ENCODE data around the gene PLEKHA1. TPM values are rescaled to one million over a fixed set of nuclear protein-coding genes. Genes with fewer than 3 reads are reported as not detected.
A peak's percentile ranks its signal among the peaks of the same experiment; 100 is the strongest.

The PLEKHA1 gene
- total RNA-seq, 2 experiments from 2014 or later, result 26.6 to 29.2 TPM

DNA sequence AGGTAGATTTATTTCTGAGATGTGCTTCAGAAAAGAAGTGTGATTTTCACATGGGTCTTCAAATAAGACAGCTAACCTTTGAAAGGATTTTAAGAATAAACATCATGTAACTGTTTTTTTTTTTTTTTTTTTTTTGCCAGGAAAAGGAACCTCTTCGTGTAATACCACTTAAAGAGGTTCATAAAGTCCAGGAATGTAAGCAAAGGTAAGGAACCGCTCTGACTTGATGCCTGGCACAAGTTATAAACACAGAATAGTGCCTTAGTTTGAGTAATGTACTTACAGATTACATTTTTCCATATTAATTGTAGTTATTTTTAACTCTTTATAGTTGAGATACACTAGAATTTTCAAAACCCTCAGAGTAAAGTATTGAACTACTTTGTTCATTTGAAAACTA, 49.6 kb downstream of the PLEKHA1 start:
- DNase-seq, result no peak
- no peak overlapping the region for H3K4me3 Mint-ChIP-seq
- H3K9me3 Mint-ChIP-seq, result no peaks in the 10 kb centered on the region
- peaks cover 38% of the 10 kb centered on the region for H3K4me1 Mint-ChIP-seq
- peaks cover 22% of the 10 kb centered on the region for H3K36me3 Mint-ChIP-seq
- ATAC-seq (ENCODE audit: low read depth), result no peak
- POLR2A ChIA-PET, result interaction anchor here (0.7 to 1.1 kb wide), 3 partner anchors 18 to 50 kb away, joined by 3 to 7 read pairs (median 4); partner anchors contain the start of gene PLEKHA1
- H3K27ac Mint-ChIP-seq, result no peak overlapping the region
- no peaks in the 10 kb centered on the region for H3K27me3 Mint-ChIP-seq

DNA sequence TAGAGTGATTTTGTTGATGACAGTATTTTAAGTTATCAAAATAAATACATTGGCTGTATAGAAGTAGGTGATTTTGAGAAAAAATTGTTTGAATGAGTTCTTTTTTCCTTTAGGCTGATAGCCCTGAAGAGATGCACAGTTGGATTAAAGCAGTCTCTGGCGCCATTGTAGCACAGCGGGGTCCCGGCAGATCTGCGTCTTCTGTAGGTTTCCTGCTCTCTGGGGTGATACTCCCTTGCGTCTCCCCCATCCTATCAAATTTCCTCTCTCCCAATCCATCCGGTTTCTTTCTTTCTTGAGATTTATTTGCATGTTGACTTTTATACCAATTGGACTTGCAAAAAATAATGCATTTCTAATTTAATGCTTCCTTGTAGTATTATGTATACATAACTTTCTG, 52.3 kb downstream of the PLEKHA1 start:
- Mint-ChIP-seq H3K4me1 (peaks cover 20% of the 10 kb centered on the region), H3K36me3 (peaks cover 13% of the 10 kb centered on the region), H3K27ac (no peak overlapping the region), H3K27me3 (no peaks in the 10 kb centered on the region), H3K9me3 (no peaks in the 10 kb centered on the region), H3K4me3 (no peak overlapping the region)
- DNase-seq (no peak), ATAC-seq (ENCODE audit: low read depth) (no peak)
- POLR2A ChIA-PET, result no interaction called here

DNA sequence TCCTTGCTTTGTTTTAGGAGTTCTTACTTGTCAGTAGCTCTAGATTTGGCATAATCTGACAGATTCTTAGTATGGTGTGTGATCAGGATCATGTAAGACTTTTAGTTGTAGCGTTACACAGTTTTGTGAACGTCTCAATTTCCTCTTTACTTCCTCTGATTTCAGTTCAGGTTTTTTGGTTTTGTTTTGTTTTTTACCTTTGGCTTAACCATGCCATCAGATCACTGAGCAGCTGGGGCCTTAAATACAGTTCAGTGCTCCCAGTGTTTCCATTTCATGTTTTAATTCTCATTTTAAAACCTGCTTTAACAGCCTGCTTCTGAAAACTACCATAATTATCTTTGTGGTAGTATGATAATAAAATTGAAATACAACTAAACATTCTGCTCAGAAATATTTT, 52.8 kb downstream of the PLEKHA1 start:
- POLR2A ChIA-PET, result no interaction called here
- H3K36me3 Mint-ChIP-seq, result peaks cover 12% of the 10 kb centered on the region
- peaks cover 15% of the 10 kb centered on the region for H3K4me1 Mint-ChIP-seq
- no peaks in the 10 kb centered on the region for H3K27me3 Mint-ChIP-seq
- no peaks in the 10 kb centered on the region for H3K9me3 Mint-ChIP-seq
- DNase-seq (no peak), ATAC-seq (ENCODE audit: low read depth) (no peak)
- H3K4me3 Mint-ChIP-seq, result peak overlapping the region; percentile 15
- no peak overlapping the region for H3K27ac Mint-ChIP-seq

DNA sequence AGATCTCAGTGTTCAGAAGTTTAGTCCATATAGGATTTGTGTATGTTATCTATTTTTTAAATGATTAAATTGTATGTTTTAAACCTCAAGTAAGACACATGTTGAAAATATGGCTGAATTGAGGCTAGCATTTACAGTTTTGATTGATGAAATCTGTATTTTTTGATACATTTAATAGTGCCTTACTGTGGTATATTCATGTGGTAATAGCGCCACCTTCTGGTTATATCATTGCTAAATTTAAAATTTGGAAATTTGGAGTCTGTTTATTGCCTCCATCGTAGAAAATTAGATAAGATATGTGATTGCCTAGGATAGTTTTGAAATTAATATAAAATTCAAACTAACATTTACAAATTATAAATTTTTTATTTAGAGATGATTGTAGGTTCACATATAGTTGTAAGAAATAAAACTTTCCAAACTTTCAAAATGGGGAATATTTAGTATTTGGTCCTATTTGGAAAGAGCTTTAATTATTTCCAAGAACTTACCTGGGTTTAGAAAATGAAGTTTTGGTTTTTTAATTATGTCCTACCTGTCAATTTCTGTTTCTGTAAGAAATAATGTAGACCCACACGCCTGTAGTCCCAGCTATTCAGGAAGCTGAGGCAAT, 60.8 kb downstream of the PLEKHA1 start:
- POLR2A ChIA-PET, result no interaction called here
- Mint-ChIP-seq H3K4me1 (no peaks in the 10 kb centered on the region), H3K36me3 (peaks cover under 1% of the 10 kb centered on the region), H3K4me3 (no peak overlapping the region), H3K9me3 (no peaks in the 10 kb centered on the region), H3K27ac (no peak overlapping the region), H3K27me3 (no peaks in the 10 kb centered on the region)
- ATAC-seq (ENCODE audit: low read depth) (no peak), DNase-seq (no peak)

DNA sequence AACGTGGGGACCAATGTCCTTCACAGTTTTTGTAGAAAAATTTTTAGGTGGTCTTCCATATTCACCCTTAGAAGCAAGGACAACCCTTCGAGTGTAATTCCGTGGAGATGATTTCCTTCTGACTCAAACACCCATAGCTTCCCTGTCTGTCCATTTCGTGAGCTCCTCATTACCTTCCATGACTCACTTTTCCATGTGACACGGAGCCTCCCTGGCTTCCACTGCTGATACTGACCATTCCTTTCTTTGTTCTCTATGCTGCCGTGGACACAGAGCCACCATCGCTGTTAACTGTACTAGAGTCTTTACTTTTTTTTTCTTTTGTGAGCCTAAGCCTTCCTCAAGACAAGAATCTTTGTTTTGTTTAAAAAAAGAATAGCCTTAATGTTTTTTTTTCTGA, 67.5 kb downstream of the PLEKHA1 start:
- ATAC-seq (ENCODE audit: low read depth) (no peak), DNase-seq (no peak)
- POLR2A ChIA-PET, result no interaction called here
- no peaks in the 10 kb centered on the region for H3K9me3 Mint-ChIP-seq
- peaks cover 2% of the 10 kb centered on the region for H3K4me1 Mint-ChIP-seq
- H3K27ac Mint-ChIP-seq, result no peak overlapping the region
- no peak overlapping the region for H3K4me3 Mint-ChIP-seq
- peaks cover 2% of the 10 kb centered on the region for H3K27me3 Mint-ChIP-seq
- H3K36me3 Mint-ChIP-seq, result no peaks in the 10 kb centered on the region

DNA sequence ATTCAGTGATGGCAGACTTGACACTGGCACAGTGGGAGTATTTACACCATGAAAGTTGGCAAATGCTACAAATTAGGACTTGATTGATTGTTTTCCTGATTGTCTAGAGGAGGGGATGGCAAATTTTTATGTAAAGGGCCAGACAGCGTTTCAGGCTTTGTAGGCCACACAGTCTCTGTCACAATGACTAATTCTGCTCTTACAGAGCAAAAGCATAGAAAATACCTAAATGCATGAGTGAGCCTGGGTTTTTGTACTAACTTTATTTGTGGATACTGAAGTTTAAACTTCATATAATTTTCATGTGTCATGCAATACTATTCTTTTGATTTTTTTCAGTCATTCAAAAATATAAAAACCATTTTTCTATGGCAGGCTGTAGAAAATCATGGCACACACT, 71.0 kb downstream of the PLEKHA1 start:
- Mint-ChIP-seq H3K4me1 (peaks cover 2% of the 10 kb centered on the region), H3K9me3 (no peaks in the 10 kb centered on the region), H3K27ac (no peak overlapping the region), H3K36me3 (no peaks in the 10 kb centered on the region), H3K27me3 (peaks cover 14% of the 10 kb centered on the region), H3K4me3 (no peak overlapping the region)
- no peak for ATAC-seq (ENCODE audit: low read depth)
- DNase-seq, result no peak
- POLR2A ChIA-PET, result no interaction called here

DNA sequence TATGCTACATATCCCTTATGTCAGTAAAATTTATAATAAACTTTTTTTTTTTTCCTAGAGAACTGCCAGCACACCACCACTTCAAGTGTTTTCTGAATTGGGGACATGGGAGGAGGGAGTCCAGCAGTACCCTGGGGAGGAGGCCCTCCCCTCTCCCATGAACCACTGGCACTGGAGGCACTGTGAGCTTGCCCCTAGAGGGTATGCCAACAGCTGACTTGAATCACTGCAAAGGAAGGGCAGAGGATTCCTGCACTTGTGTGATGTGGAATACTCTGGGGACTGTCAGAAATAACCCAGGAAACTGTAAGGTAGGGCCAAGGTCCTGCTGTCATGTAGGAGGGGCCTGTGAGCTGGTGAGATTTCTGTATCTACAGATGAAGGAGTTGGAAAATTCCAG, 71.4 kb downstream of the PLEKHA1 start:
- Mint-ChIP-seq H3K9me3 (no peaks in the 10 kb centered on the region), H3K36me3 (no peaks in the 10 kb centered on the region), H3K4me1 (peaks cover 2% of the 10 kb centered on the region), H3K27ac (no peak overlapping the region), H3K27me3 (peaks cover 18% of the 10 kb centered on the region), H3K4me3 (no peak overlapping the region)
- DNase-seq, result no peak
- ATAC-seq (ENCODE audit: low read depth), result no peak
- POLR2A ChIA-PET, result interaction anchor here (0.5 kb wide), 1 partner anchor 22 kb away, joined by 4 read pairs; no protein-coding TSS in a partner anchor

DNA sequence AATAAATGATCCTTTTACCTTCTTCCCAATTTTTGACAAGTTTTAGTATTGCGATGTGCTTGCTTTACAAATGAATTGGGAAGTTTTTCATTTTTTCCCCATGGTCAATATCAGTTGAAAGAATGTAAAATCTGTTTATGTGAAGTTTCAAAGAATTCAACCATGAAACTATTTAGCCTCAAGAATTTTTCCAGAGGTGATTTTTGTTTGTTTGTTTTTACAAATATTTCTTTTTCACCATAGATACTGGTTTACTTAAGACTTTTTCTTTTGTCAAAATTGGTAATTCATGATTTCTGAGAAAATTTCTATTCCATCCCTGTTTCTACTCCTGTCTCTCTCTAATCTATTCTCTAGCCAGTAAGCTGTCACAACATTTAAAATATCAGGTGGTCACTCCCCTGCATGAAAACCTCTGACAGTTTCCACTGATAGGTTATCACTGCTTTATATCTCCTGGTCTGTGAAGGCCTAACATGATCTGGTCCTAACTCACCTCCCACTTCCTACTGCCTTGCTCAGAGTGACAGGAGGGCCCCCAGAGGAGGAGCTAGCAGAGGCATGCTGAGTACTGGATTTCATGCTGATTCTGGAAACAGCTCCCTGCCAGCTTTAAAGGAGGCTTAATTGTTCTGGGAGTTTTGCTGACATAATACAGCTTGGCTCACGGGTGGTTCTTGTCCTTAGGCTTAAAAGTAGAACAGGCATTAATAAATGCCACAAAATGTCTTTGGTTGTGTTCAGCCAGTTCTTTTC, 72.3 kb downstream of the PLEKHA1 start:
- H3K27me3 Mint-ChIP-seq, result peaks cover 21% of the 10 kb centered on the region
- H3K36me3 Mint-ChIP-seq, result no peaks in the 10 kb centered on the region
- peaks cover 2% of the 10 kb centered on the region for H3K4me1 Mint-ChIP-seq
- DNase-seq, result no peak
- no peak for ATAC-seq (ENCODE audit: low read depth)
- POLR2A ChIA-PET, result interaction anchor here (0.5 kb wide), 1 partner anchor 23 kb away, joined by 4 read pairs; no protein-coding TSS in a partner anchor
- H3K27ac Mint-ChIP-seq, result no peak overlapping the region
- no peaks in the 10 kb centered on the region for H3K9me3 Mint-ChIP-seq
- no peak overlapping the region for H3K4me3 Mint-ChIP-seq

DNA sequence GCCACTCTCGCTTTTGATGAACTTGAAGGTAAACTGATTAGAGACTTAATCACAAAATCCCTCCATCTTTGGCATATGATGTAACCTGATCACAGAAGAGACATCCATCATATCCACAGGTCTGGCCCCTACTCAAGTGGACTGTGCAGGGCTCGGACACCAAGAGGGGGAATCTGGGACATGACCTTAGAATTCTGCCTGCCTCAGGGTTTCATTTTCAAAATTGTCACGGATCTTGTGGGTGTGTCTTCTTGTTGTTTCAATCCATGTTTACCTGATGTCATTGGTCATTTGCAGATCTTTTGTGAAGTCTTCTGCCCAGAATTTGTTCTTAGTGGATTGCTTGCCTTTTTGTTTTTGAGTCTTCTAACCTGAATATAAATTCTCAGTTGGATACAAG, 74.1 kb downstream of the PLEKHA1 start:
- ATAC-seq (ENCODE audit: low read depth) (no peak), DNase-seq (no peak)
- no peaks in the 10 kb centered on the region for H3K36me3 Mint-ChIP-seq
- H3K4me3 Mint-ChIP-seq, result no peak overlapping the region
- H3K4me1 Mint-ChIP-seq, result peaks cover 2% of the 10 kb centered on the region
- no peaks in the 10 kb centered on the region for H3K9me3 Mint-ChIP-seq
- peaks cover 21% of the 10 kb centered on the region for H3K27me3 Mint-ChIP-seq
- no peak overlapping the region for H3K27ac Mint-ChIP-seq
- POLR2A ChIA-PET, result no interaction called here

DNA sequence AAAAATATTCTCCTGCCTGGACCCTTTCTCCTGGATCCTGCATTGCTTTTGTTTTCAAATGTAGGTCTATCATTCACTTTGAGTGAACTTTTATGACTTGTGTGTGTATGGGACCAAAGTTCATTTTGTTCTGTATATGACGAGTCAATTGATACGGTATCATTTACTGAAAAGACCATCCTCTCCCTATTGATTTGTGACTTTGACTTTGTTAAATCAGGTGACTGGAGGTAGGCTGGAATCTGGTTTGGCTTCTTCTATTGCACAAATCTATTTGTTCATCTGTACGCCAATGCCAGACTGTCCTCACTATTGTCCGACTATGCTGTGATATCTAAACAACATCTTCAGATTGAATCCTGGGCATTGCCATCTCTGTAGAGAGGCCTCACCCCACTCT, 74.6 kb downstream of the PLEKHA1 start:
- DNase-seq, result no peak
- no peak overlapping the region for H3K27ac Mint-ChIP-seq
- no peaks in the 10 kb centered on the region for H3K36me3 Mint-ChIP-seq
- H3K9me3 Mint-ChIP-seq, result no peaks in the 10 kb centered on the region
- POLR2A ChIA-PET, result interaction anchor here (0.5 kb wide), 1 partner anchor 53 kb away, joined by 4 read pairs; no protein-coding TSS in a partner anchor
- H3K4me3 Mint-ChIP-seq, result no peak overlapping the region
- peaks cover 2% of the 10 kb centered on the region for H3K4me1 Mint-ChIP-seq
- peaks cover 21% of the 10 kb centered on the region for H3K27me3 Mint-ChIP-seq
- no peak for ATAC-seq (ENCODE audit: low read depth)

DNA sequence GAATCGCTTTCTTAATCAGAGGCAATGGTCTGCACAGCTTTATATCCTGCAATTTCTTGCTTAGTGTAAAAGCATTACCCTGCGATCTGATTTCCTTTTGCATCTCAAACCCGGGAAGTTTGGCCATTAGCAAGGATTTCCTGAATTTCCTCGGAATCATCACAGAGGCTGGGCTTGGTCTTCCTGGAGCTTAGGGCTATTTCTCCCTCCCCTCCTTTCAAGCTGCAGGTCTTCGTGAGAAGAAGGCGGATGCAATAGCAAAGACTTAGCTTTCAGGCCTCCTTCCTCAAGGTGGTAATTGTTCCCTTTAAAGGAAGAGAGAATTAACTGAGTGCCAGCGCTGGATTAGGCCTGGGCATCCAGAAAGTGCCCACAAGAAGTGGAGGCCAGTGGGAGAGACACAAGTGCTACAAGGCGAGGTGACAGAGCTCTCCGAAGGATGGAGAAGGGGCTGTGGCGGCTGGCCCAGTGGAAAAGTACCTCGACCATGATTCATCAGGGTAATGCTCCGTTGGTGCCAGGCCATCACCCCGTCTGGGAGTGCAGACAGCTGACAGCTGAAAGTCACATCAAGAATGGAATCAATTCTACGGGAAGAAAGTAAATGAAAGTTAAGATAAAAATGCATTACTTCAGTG, 76.0 kb downstream of the PLEKHA1 start:
- H3K27ac Mint-ChIP-seq, result no peak overlapping the region
- no peak for ATAC-seq (ENCODE audit: low read depth)
- POLR2A ChIA-PET, result interaction anchor here (0.6 kb wide), 1 partner anchor 19 kb away, joined by 3 read pairs; no protein-coding TSS in a partner anchor
- no peaks in the 10 kb centered on the region for H3K36me3 Mint-ChIP-seq
- peaks cover 2% of the 10 kb centered on the region for H3K4me1 Mint-ChIP-seq
- peaks cover 23% of the 10 kb centered on the region for H3K27me3 Mint-ChIP-seq
- H3K4me3 Mint-ChIP-seq, result no peak overlapping the region
- no peak for DNase-seq
- H3K9me3 Mint-ChIP-seq, result no peaks in the 10 kb centered on the region

DNA sequence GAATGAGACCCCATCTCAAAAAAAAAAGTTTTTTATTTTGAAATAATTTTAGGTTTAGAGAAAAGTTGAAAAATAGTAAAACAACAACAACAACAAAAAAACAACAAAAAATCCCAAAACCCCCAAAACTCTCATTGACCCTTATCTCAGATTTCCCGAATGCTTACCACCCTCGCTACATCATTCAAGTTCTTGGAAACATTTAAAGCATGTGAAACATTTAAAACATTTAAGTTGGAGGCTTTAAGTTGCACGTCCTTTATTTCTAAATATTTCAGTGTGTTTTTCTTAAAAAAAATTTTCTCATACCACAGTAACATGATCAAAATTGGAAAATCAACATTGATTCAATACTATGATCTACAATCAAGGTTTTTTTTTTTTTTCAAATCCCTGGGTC, 79.6 kb downstream of the PLEKHA1 start:
- ATAC-seq (ENCODE audit: low read depth), result no peak
- H3K4me1 Mint-ChIP-seq, result no peaks in the 10 kb centered on the region
- peaks cover 52% of the 10 kb centered on the region for H3K27me3 Mint-ChIP-seq
- no peak overlapping the region for H3K4me3 Mint-ChIP-seq
- no peaks in the 10 kb centered on the region for H3K9me3 Mint-ChIP-seq
- no peaks in the 10 kb centered on the region for H3K36me3 Mint-ChIP-seq
- no peak for DNase-seq
- POLR2A ChIA-PET, result no interaction called here
- no peak overlapping the region for H3K27ac Mint-ChIP-seq

DNA sequence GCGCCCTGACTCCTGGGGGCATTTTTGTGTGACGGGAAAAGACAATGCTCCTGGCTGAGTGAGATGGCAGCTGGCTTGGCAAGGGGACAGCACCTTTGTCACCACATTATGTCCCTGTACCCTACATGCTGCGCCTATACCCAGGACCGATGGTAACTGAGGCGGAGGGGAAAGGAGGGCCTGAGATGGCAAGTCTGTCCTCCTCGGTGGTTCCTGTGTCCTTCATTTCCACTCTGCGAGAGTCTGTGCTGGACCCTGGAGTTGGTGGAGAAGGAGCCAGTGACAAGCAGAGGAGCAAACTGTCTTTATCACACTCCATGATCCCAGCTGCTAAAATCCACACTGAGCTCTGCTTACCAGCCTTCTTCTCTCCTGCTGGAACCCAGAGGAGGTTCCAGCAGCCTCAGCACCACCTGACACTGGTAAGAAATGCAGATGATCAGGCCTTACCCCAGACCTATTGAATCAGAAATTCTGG, 80.1 kb downstream of the PLEKHA1 start, which contains the start of gene ARMS2:
ARMS2 (plus strand) TSS at position 51 of the 478 bp plus-strand sequence; CDS start at position 126, 75 bp downstream.
- no peaks in the 10 kb centered on the region for H3K36me3 Mint-ChIP-seq

More for the DNA sequence above, 80.1 kb downstream of the PLEKHA1 start, which contains the start of gene ARMS2:
- H3K9me3 Mint-ChIP-seq, result no peaks in the 10 kb centered on the region
- DNase-seq, result no peak
- no peaks in the 10 kb centered on the region for H3K4me1 Mint-ChIP-seq
- H3K27me3 Mint-ChIP-seq, result peaks cover 55% of the 10 kb centered on the region
- POLR2A ChIA-PET, result no interaction called here
- H3K4me3 Mint-ChIP-seq, result no peak within 1 kb of the TSS
- H3K27ac Mint-ChIP-seq, result no peak within 1 kb of the TSS
- ATAC-seq (ENCODE audit: low read depth), result no peak

Data from activated naive CD8-positive, alpha-beta T cell treated with anti-CD3 and anti-CD28 coated beads, Interleukin-2, amount 10 ng/mL, durations not matched to agents 7 days and 5 days (primary cell).